NCI-H446 treated with DMSO at 0.1 percent for 48 hours (cell line): ENCODE data around the gene ZBTB48.

Experiments
- DNase-seq: peaks from one replicate; lab custom pipeline; 2025; lab: John Stamatoyannopoulos, UW

ZBTB48 gene

DNA sequence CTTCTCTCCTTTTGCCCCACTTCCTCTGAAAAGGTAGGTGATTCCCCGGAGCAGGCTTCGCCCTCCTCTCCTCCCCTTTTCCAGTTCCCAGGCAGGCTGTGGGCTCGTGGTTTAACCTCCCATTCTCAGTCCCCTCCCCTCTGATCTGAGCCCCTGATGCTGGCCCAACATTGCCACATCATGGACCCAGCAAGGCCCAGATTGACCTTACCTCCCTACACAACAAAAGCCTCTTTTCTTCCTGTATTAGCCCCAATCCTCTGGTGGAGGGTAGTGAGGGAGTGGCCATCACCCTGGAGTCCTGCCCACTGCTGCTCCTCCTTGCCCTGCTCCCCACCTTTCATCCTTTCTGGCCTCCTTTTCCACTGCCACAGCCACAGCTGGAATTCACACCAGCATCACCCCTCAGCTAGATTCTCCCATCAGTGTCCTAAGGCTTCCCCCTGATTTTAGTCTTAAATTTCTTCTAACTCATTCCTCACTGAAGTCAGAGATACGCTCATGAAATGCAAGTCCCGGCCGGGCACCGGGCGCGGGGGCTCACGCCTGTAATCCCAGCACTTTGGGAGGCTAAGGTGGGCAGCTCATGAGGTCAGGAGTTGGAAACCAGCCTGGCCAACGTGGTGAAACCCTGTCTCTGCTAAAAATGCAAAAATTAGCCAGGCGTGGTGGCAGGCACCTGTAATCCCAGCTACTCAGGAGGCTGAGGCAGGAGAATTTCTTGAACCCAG, 7.0 kb upstream of the ZBTB48 start:
- DNase-seq = no peak

DNA sequence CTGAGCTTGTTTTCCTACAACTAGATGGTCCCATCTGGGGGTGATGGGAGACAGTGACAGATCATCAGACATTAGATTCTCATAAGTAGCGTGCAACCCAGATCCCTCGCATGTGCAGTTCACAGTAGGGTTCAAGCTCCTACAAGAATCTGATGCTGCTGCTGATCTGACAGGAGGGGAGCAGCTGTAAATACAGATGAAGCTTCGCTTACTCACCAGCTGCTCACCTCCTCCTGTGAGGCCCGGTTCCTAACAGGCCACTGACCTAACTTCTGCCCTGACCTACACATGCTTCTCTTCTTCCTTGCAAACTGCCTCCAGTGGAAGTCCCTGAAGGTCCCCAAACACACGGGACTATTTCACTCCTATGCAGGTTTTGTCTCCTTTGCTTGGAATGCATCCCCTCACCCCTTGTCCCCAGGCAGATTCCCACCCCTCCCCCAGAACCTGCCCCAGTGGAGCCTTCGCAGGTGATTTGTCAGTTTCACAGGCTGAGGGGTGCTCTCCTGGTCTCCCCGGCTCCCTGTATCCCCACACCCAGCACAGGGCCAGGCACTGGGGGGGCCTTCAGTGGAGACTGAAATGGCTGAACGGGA, 5.7 kb upstream of the ZBTB48 start:
- no peak for DNase-seq

- no peak for DNase-seq
Measured at GRCh38 chr1:6574818-6575217, 5.0 kb upstream of the ZBTB48 start.

DNA sequence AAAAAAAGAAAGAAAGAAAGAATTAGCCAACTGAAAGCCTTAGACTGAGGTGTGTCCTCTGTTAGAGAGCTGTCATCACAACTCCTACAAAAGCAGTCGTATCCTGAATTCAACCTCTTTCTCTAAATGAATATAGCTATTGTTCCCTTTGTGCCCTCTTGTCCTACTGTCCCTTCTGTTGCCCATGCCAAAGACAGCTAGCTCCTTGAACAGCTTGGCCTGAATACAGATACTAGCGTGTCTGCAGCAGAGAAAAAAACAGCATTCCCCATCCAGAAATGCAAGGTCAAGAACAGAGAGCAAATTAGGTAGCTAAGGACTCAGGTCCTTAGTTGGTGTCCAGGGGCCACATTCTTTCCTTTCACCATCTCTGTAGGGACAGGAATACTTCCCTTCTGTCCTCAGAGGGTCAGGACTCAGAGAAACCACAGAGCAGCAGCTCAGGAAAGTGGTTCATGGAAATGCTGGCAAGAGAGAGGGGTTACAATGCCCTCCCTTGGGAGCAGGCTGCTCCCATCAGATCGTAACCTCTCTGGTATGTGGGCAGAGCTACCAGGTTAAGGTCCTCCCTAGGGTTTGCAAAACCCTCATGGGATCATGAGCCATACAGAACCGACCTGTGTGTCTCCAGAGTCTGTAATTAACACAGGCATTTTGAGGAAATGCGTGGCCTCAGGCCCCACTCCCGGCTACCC, 1.8 kb upstream of the ZBTB48 start:
- DNase-seq = no peak

DNA sequence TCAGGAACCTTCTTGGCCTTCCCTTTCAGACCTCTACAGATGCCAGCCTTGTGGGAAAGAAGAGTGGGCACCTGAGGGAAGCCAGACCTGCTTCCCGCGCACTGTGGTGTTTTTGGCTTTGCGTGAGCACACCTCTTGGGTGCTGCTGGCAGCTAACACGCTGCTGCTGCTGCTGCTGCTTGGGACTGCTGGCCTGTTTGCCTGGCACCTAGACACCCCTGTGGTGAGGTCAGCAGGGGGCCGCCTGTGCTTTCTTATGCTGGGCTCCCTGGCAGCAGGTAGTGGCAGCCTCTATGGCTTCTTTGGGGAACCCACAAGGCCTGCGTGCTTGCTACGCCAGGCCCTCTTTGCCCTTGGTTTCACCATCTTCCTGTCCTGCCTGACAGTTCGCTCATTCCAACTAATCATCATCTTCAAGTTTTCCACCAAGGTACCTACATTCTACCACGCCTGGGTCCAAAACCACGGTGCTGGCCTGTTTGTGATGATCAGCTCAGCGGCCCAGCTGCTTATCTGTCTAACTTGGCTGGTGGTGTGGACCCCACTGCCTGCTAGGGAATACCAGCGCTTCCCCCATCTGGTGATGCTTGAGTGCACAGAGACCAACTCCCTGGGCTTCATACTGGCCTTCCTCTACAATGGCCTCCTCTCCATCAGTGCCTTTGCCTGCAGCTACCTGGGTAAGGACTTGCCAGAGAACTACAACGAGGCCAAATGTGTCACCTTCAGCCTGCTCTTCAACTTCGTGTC, 995 bp upstream of the ZBTB48 start:
- no peak for DNase-seq

- no peak for DNase-seq
Measured at GRCh38 chr1:6580119-6580592, 362 bp downstream of the ZBTB48 start.

DNA sequence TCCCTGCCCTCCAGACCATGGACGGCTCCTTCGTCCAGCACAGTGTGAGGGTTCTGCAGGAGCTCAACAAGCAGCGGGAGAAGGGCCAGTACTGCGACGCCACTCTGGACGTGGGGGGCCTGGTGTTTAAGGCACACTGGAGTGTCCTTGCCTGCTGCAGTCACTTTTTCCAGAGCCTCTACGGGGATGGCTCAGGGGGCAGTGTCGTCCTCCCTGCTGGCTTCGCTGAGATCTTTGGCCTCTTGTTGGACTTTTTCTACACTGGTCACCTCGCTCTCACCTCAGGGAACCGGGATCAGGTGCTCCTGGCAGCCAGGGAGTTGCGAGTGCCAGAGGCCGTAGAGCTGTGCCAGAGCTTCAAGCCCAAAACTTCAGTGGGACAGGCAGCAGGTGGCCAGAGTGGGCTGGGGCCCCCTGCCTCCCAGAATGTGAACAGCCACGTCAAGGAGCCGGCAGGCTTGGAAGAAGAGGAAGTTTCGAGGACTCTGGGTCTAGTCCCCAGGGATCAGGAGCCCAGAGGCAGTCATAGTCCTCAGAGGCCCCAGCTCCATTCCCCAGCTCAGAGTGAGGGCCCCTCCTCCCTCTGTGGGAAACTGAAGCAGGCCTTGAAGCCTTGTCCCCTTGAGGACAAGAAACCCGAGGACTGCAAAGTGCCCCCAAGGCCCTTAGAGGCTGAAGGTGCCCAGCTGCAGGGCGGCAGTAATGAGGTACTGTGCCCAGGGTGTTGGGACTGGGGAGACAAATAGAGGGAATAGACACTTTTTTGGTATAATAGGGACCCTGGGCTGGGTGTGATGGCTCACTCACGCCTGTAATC, 1.0 kb downstream of the ZBTB48 start:
- no peak for DNase-seq

DNA sequence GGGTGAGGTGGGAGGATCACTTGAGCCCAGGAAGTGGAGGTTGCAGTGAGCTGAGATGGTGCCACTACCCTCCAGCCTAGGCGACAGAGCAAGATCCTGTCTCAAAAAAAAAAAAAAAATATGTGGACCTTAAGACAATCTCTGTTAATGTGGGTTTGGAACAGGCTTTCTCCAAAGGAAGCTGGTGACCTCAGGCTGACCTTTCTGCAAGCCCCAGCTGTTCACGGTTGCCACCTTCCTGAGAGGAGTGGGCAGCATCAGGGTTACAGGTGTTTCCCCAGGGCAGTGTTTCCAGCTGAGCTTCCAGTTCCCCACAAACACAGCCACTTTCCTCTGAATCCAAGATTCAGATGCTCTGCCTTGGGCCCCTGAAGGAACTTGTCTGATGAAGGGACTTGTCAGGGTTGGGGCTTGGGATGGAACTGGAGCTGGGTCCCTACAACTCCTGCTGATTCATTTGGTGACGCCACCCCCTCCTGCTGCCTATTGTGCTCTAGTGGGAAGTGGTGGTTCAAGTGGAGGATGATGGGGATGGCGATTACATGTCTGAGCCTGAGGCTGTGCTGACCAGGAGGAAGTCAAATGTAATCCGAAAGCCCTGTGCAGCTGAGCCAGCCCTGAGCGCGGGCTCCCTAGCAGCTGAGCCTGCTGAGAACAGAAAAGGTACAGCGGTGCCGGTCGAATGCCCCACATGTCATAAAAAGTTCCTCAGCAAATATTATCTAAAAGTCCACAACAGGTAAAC, 1.9 kb downstream of the ZBTB48 start:
- DNase-seq = no peak

DNA sequence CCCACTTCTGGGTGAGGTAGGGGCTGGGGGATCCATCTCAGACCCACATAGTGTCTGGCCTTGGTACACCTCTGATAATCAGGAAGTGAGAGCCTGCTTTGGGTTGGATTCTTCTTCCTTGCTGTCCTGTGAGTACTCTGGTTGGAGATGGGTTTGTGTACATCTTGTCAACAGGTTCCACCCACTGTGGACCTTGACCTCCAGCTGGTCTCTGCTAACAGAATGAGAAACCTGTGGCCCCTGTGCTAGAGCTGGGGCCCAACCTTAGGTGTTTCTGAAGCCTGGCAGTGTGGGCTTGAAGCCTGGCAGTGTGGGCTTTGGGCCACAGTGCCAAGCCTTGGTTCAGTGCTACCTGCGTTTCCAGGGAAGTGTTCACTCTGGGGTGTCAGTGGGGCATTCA, 2.6 kb downstream of the ZBTB48 start:
- no peak for DNase-seq

GRCh38 chr1:6584126-6585080, 4.6 kb downstream of the ZBTB48 start:
- DNase-seq = no peak

DNA sequence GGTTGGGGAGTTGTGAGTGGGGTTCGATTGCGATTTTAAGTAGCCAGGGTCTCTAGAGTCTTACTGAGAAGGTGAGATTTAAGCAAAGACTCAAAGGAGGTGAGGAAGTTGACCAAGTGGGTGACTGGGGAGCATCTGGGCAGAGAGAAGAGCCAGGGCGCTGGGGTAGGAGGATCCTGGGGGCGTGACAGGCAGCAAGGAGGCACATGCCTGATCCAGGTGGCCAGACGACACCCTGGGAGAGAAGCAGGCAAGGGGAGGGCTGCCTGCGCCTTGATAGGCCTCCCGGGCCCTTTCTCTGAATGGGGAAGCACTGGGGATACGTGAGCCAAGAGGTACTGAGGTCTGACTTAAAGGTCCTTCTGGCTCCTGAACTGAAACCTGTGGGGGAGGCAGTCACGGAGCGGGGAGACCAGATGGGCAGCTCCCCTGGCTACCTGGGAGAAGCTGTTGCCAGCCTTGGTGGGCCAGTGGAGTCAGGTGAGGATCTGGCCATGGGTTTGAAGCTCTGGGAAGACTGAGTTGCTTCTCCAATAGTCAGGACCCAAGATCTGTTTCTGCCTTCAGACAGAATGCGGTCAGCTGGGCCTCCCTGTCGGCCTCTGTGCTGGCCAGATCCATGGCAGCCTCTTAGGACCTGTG, 5.4 kb downstream of the ZBTB48 start:
- no peak for DNase-seq

- DNase-seq = no peak
Measured at GRCh38 chr1:6585841-6586240, 6.0 kb downstream of the ZBTB48 start.

GRCh38 chr1:6586404-6586816, 6.6 kb downstream of the ZBTB48 start:
- no peak for DNase-seq

DNA sequence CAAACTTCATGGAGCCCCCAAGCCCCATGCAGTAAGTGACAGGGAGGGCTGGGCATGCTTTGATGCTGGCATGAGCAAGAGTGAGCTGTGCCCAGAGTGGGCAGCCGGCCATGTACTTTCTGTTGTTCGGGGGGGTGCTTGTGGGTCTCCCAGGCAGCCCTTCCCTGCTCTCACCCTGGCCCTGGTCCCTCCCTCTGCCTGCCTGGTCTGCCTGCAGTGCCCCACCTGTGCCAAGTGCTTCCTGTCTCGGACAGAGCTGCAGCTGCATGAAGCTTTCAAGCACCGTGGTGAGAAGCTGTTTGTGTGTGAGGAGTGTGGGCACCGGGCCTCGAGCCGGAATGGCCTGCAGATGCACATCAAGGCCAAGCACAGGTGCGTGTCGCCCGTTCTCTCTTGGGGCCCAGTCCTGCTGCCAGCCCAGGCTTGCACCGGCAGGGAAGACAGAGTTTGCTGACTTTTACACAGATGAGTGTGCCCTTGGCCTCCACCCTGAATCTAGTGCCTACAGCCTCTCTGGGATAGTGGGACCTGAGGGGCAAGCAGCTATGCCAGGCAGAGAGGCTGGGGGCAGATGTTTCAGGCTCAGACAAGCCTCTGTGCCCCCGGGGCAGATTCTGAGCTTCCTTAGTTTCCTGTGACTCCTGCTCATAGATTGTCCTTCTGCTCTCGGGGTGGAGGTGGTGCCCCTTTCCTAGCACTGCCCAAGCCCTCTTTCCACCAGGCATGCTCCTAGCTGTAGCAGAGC, 7.6 kb downstream of the ZBTB48 start:
- peak; percentile 30 for DNase-seq

DNA sequence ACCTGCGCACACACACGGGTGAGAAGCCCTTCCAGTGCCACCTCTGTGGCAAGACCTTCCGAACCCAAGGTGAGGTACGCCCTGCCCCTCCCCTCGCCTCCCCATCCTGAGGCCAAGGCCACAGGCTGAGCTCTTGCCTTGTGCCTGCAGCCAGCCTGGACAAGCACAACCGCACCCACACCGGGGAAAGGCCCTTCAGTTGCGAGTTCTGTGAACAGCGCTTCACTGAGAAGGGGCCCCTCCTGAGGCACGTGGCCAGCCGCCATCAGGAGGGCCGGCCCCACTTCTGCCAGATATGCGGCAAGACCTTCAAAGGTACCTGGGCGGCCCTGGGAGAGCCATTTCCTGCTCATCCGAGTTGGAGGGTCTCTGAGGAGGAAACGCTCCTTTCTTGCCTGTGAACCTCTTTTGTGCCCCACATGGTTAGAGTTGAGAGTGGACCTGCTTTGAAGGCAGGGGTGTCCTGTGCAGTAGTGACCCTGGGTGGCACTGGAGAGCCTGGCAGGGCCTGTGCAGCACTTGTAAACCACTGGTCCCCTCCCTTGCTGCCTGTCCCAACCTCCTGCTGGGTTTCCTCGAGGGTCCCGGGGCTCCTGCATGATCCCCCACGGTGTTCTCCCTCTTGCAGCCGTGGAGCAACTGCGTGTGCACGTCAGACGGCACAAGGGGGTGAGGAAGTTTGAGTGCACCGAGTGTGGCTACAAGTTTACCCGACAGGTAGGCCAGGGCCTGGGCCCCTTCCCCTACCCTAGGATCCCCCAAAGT, 8.5 kb downstream of the ZBTB48 start:
- DNase-seq = no peak

DNA sequence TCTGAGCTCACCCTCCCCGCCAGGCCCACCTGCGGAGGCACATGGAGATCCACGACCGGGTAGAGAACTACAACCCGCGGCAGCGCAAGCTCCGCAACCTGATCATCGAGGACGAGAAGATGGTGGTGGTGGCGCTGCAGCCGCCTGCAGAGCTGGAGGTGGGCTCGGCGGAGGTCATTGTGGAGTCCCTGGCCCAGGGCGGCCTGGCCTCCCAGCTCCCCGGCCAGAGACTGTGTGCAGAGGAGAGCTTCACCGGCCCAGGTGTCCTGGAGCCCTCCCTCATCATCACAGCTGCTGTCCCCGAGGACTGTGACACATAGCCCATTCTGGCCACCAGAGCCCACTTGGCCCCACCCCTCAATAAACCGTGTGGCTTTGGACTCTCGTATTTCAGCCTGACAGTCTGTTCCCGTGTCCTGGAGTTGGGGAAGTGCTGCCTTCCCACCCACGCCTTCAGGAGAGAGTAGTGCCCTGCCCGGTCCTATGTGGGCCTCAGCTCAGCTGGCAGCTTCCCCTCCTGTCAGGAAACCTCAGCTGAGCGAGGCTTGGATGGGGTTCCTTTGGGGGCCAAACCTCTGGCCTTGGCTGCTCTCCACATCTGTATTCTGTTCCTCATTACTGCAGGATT, 9.2 kb downstream of the ZBTB48 start:
- DNase-seq = no peak

DNA sequence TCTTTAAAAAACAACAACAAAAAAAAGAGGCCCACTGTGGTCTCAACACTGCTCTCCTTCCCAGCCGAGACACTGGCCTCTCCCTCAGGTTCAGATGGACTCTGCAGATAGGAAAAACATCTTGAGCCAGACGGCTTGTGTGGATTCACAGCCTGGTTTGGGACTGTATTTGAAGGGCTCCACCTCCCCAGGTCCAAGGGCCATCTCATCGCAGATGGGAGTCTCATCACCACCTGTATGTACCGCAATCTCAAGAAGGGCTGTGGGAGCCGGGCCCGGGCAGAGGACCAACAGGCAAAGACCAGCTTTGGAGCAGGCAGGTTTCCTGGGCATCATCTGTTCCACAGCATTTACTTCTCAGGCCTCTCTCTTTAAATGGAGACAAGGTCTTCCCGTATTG, 10.3 kb downstream of the ZBTB48 start:
- DNase-seq = no peak
